Astrocyte (in vitro differentiated cells and primary cell): Measurements from ENCODE around the gene DIAPH2. TPM values are rescaled to one million over a fixed set of nuclear protein-coding genes. Genes with fewer than 3 reads are reported as not detected.

Experiments used
- DNase-seq: peaks from one replicate; pipeline ENCODE4 v3.0.0-alpha.2; 2010; ENCODE audit warnings: low read depth
- FAIRE-seq: peaks from 2 replicates; lab custom pipeline; 2011; peaks lifted over from hg19 to GRCh38; lab: Jason Lieb, UNC
- H2AFZ ChIP-seq: 2 replicates; pipeline ENCODE4 v1.6.0; 2012; ENCODE audit warnings: low read depth, low read length, inconsistent platforms
- H3K27ac ChIP-seq: 2 replicates; pipeline ENCODE4 v1.5.1; 2011; ENCODE audit warnings: low read depth, low read length, inconsistent platforms
- H3K27me3 ChIP-seq: 2 replicates; pipeline ENCODE4 v1.6.0; 2011; ENCODE audit warnings: low read length, inconsistent platforms; ENCODE audit not compliant: insufficient read depth
- H3K36me3 ChIP-seq: 2 replicates; pipeline ENCODE4 v1.5.1; 2011; ENCODE audit warnings: low read length, inconsistent platforms; ENCODE audit not compliant: insufficient read depth
- H3K4me1 ChIP-seq: 2 replicates; pipeline ENCODE4 v1.5.1; 2011; ENCODE audit warnings: low read length, inconsistent platforms; ENCODE audit not compliant: insufficient read depth
- H3K4me2 ChIP-seq: 2 replicates; pipeline ENCODE4 v1.6.0; 2012; ENCODE audit warnings: low read length, inconsistent platforms
- H3K4me3 ChIP-seq: 2 replicates; pipeline ENCODE4 v1.5.1; 2011; ENCODE audit warnings: low read depth, mild to moderate bottlenecking, low read length, inconsistent platforms; ENCODE audit not compliant: insufficient read depth
- H3K79me2 ChIP-seq: 2 replicates; pipeline ENCODE4 v1.6.0; 2012; ENCODE audit warnings: mild to moderate bottlenecking, low read length, inconsistent platforms; ENCODE audit not compliant: insufficient read depth
- H3K9ac ChIP-seq: 2 replicates; pipeline ENCODE4 v1.6.0; 2012; ENCODE audit warnings: mild to moderate bottlenecking, low read length, inconsistent platforms
- H3K9me3 ChIP-seq: 2 replicates; pipeline ENCODE4 v1.5.1; 2012; ENCODE audit warnings: low read depth, mild to moderate bottlenecking, low read length, inconsistent platforms; ENCODE audit not compliant: insufficient read depth
- H4K20me1 ChIP-seq: 2 replicates; pipeline ENCODE4 v1.6.0; 2012; ENCODE audit warnings: low read length, inconsistent platforms; ENCODE audit not compliant: insufficient read depth
- H3K27ac Mint-ChIP-seq: one replicate; pipeline ENCODE4 v1.8.0; 2021; ENCODE audit warnings: mild to moderate bottlenecking, mixed read lengths; ENCODE audit not compliant: unreplicated experiment
- H3K27me3 Mint-ChIP-seq: one replicate; pipeline ENCODE4 v1.8.0; 2021; ENCODE audit warnings: low read depth, mixed read lengths; ENCODE audit not compliant: unreplicated experiment
- H3K36me3 Mint-ChIP-seq: one replicate; pipeline ENCODE4 v1.8.0; 2021; ENCODE audit warnings: low read depth, mixed read lengths; ENCODE audit not compliant: unreplicated experiment
- H3K4me1 Mint-ChIP-seq: one replicate; pipeline ENCODE4 v1.8.0; 2021; ENCODE audit warnings: low read depth, mixed read lengths; ENCODE audit not compliant: unreplicated experiment
- H3K4me3 Mint-ChIP-seq: one replicate; pipeline ENCODE4 v1.8.0; 2021; ENCODE audit warnings: mild to moderate bottlenecking, moderate library complexity, mixed read lengths; ENCODE audit not compliant: unreplicated experiment
- H3K9me3 Mint-ChIP-seq: one replicate; pipeline ENCODE4 v1.8.0; 2021; ENCODE audit warnings: mild to moderate bottlenecking, mixed read lengths; ENCODE audit not compliant: unreplicated experiment
- CTCF ChIP-seq: IDR thresholded peaks from 2 replicates; pipeline ENCODE4 v1.5.1; 2011; ENCODE audit warnings: low read depth, mild to moderate bottlenecking, inconsistent platforms, low read length, moderate library complexity; ENCODE audit not compliant: insufficient read depth
- EZH2 ChIP-seq: IDR thresholded peaks from 2 replicates; pipeline ENCODE4 v1.6.1; 2012; ENCODE audit warnings: mild to moderate bottlenecking, low read length, inconsistent platforms; ENCODE audit not compliant: insufficient read depth
- total RNA-seq: library from RNA; stranded (reverse); gene quantifications from 2 replicates; pipeline ENCODE4 v1.2.1, GENCODE V29; 2021

The DIAPH2 gene
- total RNA-seq, 1 donor from 2014 or later: 9.8 TPM

GRCh38 chrX:97310373-97310772 lies 625.7 kb downstream of the DIAPH2 start:
- Mint-ChIP-seq H3K27me3 (no peaks in the 10 kb centered on the region), H3K4me1 (peaks cover 17% of the 10 kb centered on the region), H3K9me3 (no peaks in the 10 kb centered on the region), H3K4me3 (no peak overlapping the region), H3K36me3 (no peaks in the 10 kb centered on the region), H3K27ac (peak overlapping the region; percentile 5)
- H3K79me2 ChIP-seq: no peaks in the 10 kb centered on the region
- H2AFZ ChIP-seq: no peak overlapping the region
- H3K36me3 ChIP-seq: no peaks in the 10 kb centered on the region
- H3K27me3 ChIP-seq: no peaks in the 10 kb centered on the region
- H3K27ac ChIP-seq: no peak overlapping the region
- H3K9me3 ChIP-seq: no peaks in the 10 kb centered on the region
- peak; percentile 56 for FAIRE-seq
- H3K9ac ChIP-seq: no peak overlapping the region
- H3K4me3 ChIP-seq: no peak overlapping the region
- no peak for TF ChIP-seq EZH2
- no peak for TF ChIP-seq CTCF
- DNase-seq: peak; percentile 20
- peak overlapping the region; percentile 11 for H3K4me2 ChIP-seq
- no peaks in the 10 kb centered on the region for H4K20me1 ChIP-seq
- no peaks in the 10 kb centered on the region for H3K4me1 ChIP-seq

- Histone ChIP-seq H3K79me2 (no peaks in the 10 kb centered on the region), H3K27ac (no peak overlapping the region), H3K9ac (no peak overlapping the region), H2AFZ (no peak overlapping the region), H3K36me3 (no peaks in the 10 kb centered on the region), H3K27me3 (no peaks in the 10 kb centered on the region), H3K9me3 (no peaks in the 10 kb centered on the region), H3K4me3 (no peak overlapping the region), H3K4me2 (no peak overlapping the region), H4K20me1 (no peaks in the 10 kb centered on the region), H3K4me1 (no peaks in the 10 kb centered on the region)
- peak overlapping the region; percentile 40 for H3K4me3 Mint-ChIP-seq
- DNase-seq (no peak), FAIRE-seq (no peak)
- no peaks in the 10 kb centered on the region for H3K27me3 Mint-ChIP-seq
- TF ChIP-seq CTCF: no peak
- no peak for TF ChIP-seq EZH2
- H3K9me3 Mint-ChIP-seq: no peaks in the 10 kb centered on the region
- no peak overlapping the region for H3K27ac Mint-ChIP-seq
- H3K36me3 Mint-ChIP-seq: no peaks in the 10 kb centered on the region
- peaks cover 14% of the 10 kb centered on the region for H3K4me1 Mint-ChIP-seq
These were observed 626.6 kb downstream of the DIAPH2 start for GRCh38 chrX:97311066-97311778.

GRCh38 chrX:97314345-97314744 lies 629.7 kb downstream of the DIAPH2 start:
- Histone ChIP-seq H3K36me3 (no peaks in the 10 kb centered on the region), H2AFZ (no peak overlapping the region), H4K20me1 (no peaks in the 10 kb centered on the region), H3K9me3 (no peaks in the 10 kb centered on the region), H3K27ac (no peak overlapping the region), H3K79me2 (no peaks in the 10 kb centered on the region), H3K27me3 (no peaks in the 10 kb centered on the region), H3K4me3 (no peak overlapping the region), H3K9ac (no peak overlapping the region), H3K4me1 (no peaks in the 10 kb centered on the region), H3K4me2 (no peak overlapping the region)
- H3K4me1 Mint-ChIP-seq: peaks cover 8% of the 10 kb centered on the region
- no peak for DNase-seq
- no peaks in the 10 kb centered on the region for H3K36me3 Mint-ChIP-seq
- H3K27ac Mint-ChIP-seq: no peak overlapping the region
- no peaks in the 10 kb centered on the region for H3K9me3 Mint-ChIP-seq
- H3K27me3 Mint-ChIP-seq: no peaks in the 10 kb centered on the region
- FAIRE-seq: no peak
- no peak overlapping the region for H3K4me3 Mint-ChIP-seq
- TF ChIP-seq EZH2: no peak
- TF ChIP-seq CTCF: no peak
